BE2C (cell line): ENCODE results near the gene RIMBP2.

Experiments
- DNase-seq: peaks from one replicate; pipeline ENCODE4 v3.0.0-alpha.2; 2020
- H3K27me3 ChIP-seq: fragments of 250-450 bp; sonication (Bioruptor Pico); 2 replicates; pipeline ENCODE4 v1.5.1; 2020; ENCODE audit warnings: mild to moderate bottlenecking
- H3K36me3 ChIP-seq: fragments of 250-450 bp; sonication (Bioruptor Pico); 2 replicates; pipeline ENCODE4 v1.5.1; 2020; ENCODE audit warnings: mild to moderate bottlenecking
- H3K4me1 ChIP-seq: fragments of 250-450 bp; sonication (Bioruptor Pico); 2 replicates; pipeline ENCODE4 v1.5.1; 2020
- H3K4me3 ChIP-seq: 2 replicates; pipeline ENCODE4 v1.5.1; 2011; ENCODE audit warnings: low read depth, low read length
- H3K9me3 ChIP-seq: fragments of 250-450 bp; sonication (Bioruptor Pico); 2 replicates; pipeline ENCODE4 v1.5.1; 2020
- TF ChIP-seq, protein P1 (sequence below): IDR thresholded peaks from 2 replicates; pipeline ENCODE4 v1.5.1; 2012; ENCODE audit warnings: mild to moderate bottlenecking, low read depth, low read length

RIMBP2 gene

DNA sequence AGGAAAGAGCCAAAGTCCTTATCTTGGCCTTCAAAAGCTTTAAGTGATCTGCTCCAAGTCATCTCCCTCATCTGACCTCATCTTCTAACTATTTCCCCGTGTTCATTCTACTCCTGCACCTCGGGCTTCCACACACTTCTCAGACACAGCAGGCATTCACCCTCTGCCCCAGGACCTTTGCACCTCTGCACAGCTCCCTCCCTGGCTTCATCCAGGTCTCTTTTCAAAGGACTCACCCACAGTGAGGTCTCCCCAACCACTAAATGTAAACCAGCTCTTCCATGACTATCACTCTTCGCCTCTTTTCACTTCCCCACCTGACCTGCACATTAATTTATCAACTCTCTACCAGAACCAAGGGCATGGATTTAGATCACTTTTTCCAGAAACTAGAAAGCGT is 216.6 kb downstream of the RIMBP2 start:
- Histone ChIP-seq H3K36me3 (peaks cover 52% of the 10 kb centered on the region), H3K4me3 (no peak overlapping the region), H3K27me3 (no peaks in the 10 kb centered on the region), H3K9me3 (peaks cover 3% of the 10 kb centered on the region), H3K4me1 (peaks cover 3% of the 10 kb centered on the region)
- TF ChIP-seq, protein P1, sequence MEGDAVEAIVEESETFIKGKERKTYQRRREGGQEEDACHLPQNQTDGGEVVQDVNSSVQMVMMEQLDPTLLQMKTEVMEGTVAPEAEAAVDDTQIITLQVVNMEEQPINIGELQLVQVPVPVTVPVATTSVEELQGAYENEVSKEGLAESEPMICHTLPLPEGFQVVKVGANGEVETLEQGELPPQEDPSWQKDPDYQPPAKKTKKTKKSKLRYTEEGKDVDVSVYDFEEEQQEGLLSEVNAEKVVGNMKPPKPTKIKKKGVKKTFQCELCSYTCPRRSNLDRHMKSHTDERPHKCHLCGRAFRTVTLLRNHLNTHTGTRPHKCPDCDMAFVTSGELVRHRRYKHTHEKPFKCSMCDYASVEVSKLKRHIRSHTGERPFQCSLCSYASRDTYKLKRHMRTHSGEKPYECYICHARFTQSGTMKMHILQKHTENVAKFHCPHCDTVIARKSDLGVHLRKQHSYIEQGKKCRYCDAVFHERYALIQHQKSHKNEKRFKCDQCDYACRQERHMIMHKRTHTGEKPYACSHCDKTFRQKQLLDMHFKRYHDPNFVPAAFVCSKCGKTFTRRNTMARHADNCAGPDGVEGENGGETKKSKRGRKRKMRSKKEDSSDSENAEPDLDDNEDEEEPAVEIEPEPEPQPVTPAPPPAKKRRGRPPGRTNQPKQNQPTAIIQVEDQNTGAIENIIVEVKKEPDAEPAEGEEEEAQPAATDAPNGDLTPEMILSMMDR, result no peak
- DNase-seq, result no peak

DNA sequence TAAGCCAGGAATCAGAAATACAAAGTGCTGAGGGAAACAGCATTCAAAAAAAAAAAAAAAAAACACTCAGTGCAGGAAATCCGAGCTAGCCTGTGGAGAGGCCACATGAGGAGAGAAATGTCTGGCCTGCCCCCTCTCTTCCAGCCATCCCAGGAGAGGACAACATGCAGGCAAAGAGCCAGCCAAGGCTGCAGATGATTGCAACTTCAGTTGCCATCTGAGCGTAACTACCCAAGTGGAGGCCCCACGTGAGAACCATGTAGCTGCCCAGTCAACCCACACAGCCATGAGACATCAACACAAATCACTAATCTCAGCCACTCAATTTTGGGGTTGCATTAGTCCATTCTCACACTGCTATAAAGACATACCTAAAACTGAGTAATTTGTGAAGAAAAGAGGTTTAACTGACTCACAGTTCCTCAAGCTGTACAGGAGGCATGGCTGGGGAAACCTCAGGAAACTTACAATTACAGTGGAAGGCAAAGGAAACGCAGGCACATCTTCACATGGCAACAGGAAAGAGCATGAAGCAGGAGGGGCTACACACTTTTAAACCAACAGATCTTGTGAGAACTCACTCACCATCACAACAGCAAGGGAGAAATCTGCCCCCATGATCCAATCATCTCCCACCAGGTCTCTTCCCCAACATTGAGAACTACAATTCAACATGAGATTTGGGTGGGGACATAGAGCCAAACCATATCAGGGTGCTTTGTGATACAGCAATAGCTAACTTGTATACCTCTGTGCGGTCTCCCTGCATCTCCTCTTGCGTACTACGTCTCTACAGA is 217.3 kb downstream of the RIMBP2 start:
- DNase-seq, result no peak
- H3K36me3 ChIP-seq, result peaks cover 48% of the 10 kb centered on the region
- no peaks in the 10 kb centered on the region for H3K27me3 ChIP-seq
- H3K9me3 ChIP-seq, result peaks cover 3% of the 10 kb centered on the region
- H3K4me3 ChIP-seq, result no peak overlapping the region
- TF ChIP-seq, protein P1, result no peak
- H3K4me1 ChIP-seq, result no peaks in the 10 kb centered on the region

DNA sequence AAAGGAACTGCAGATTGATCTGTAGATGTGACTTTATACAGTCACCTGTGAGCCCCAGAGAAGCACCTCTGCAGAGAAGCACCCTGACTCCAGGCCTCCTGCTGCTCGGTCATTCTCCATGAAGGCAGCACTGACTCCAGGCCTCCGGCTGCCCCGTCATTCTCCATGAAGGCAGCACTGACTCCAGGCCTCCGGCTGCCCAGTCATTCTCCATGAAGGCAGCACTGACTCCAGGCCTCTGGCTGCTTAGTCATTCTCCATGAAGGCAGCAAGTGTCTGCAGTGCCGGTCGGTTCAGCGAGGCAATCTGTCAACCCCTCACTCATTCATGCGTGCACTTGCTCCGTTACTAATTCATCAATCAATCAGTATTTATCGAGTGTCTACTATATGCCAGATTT is 218.1 kb downstream of the RIMBP2 start:
- H3K36me3 ChIP-seq, result peaks cover 44% of the 10 kb centered on the region
- DNase-seq, result no peak
- H3K27me3 ChIP-seq, result no peaks in the 10 kb centered on the region
- TF ChIP-seq, protein P1, result no peak
- peaks cover 3% of the 10 kb centered on the region for H3K9me3 ChIP-seq
- H3K4me3 ChIP-seq, result no peak overlapping the region
- no peaks in the 10 kb centered on the region for H3K4me1 ChIP-seq

DNA sequence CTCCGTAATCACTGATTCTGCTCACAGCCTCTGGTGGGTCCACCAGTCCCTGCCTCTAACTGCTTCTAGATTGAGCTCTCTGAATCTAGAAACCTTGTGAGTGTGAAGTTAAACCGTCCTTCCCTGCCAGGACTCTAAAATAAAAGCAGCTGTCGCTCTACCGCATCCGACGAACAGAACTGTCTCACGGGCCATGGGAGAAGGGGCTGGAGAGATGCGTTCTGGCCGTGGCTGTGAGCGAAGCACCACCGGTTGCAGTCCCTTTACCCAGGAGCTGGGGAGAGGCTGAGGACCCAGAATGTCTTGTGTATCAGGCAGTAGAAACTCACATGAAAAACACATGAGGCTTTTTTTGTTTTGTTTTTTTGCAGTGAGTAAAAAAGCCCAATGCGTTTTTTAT is 218.8 kb downstream of the RIMBP2 start:
- no peak overlapping the region for H3K4me3 ChIP-seq
- H3K36me3 ChIP-seq, result peaks cover 40% of the 10 kb centered on the region
- TF ChIP-seq, protein P1, result no peak
- peaks cover 3% of the 10 kb centered on the region for H3K9me3 ChIP-seq
- H3K27me3 ChIP-seq, result no peaks in the 10 kb centered on the region
- no peak for DNase-seq
- 0 out of 2 replicates have a peak, but pooled peaks cover 2% of the 10 kb centered on the region for H3K4me1 ChIP-seq

DNA sequence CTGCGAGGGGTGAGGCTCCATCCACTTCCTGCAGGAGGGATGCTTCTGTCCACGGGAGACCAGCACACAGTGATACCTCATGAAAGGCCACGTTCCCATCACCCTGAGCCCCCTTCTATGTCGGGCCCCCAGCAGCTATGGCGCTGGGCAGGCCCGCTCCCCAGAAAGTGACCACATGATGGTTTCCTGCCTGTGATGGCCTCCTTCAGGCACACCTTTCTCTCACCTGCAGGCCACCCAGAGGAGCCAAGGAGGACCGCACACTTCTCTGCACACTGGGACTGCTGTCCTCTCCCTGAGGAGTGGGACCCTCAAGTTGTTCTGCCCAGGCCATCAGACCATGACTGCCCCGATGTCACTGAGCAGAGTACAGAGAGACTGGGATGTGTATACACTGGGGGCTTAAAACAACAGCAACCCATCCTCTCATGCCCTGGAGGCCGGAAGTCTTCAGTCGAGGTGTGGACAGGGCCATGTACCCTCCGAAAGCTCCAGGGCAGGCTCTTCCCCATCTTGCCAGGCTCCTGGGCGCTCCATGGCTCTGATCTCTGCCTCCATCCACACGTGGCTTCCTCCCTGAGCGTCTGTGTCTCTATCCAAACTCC is 219.5 kb downstream of the RIMBP2 start:
- no peak for DNase-seq
- H3K36me3 ChIP-seq, result peaks cover 39% of the 10 kb centered on the region
- H3K9me3 ChIP-seq, result peaks cover 3% of the 10 kb centered on the region
- 0 out of 2 replicates have a peak, but pooled peaks cover 2% of the 10 kb centered on the region for H3K4me1 ChIP-seq
- no peak overlapping the region for H3K4me3 ChIP-seq
- TF ChIP-seq, protein P1, result no peak
- H3K27me3 ChIP-seq, result no peaks in the 10 kb centered on the region

DNA sequence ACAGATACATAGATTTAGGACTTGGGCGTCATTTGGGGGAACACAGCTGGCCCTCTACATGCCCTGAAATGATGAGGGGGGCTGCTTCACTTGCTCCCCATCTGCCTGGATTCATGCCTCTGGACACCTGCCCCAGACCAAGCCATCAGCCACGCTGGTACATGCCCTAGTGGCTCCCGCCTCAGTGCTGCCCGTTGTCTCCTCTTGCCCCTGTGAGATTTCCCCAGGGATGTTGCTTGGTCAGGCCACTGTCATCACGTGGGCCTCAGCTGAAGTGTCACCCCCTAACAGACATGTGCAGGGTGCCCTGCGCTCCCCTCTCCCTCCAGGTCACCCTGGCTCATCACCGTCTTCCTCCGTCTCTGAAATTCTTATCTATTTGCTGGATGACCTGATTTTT is 220.9 kb downstream of the RIMBP2 start:
- Histone ChIP-seq H3K27me3 (no peaks in the 10 kb centered on the region), H3K4me3 (no peak overlapping the region), H3K4me1 (0 out of 2 replicates have a peak, but pooled peaks cover 2% of the 10 kb centered on the region), H3K9me3 (peaks cover 3% of the 10 kb centered on the region), H3K36me3 (peaks cover 47% of the 10 kb centered on the region)
- TF ChIP-seq, protein P1, result no peak
- no peak for DNase-seq
